ENCODE data around the gene FOXI3. TPM values are rescaled to one million over a fixed set of nuclear protein-coding genes. Genes with fewer than 3 reads are reported as not detected.

The FOXI3 gene
- not detected in 3 replicates for total RNA-seq
- long read RNA-seq: 0 reads

DNA sequence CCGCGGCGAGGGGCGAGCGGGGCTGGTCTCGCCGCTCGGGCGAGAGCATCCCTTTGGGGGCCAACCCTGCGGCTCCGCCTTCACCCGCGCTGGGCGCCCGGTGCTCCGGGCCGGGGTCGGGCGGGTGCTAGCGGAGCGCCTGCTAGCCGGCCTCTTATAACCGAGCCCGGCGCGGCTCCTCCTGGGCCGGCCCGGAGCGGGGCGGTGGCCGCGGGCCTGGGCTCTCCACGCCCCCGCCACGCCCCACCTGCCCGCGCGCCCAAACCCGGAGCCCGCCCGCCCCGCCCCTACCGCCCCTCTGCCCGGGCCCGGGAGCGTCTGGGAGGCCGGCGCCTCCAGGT, at the start of gene FOXI3:
TSS of gene FOXI3 (minus strand) at position 129 of the 341 bp plus-strand sequence. CDS start 158 bp downstream, outside the sequence.
- Mint-ChIP-seq H3K9me3 (ENCODE audit: low read depth) (no peaks in the 10 kb centered on the region), H3K4me3 (ENCODE audit: unreplicated experiment) (peak within 1 kb of the TSS; percentile 40), H3K27me3 (ENCODE audit: low read depth) (peaks cover 67% of the 10 kb centered on the region), H3K27ac (ENCODE audit: unreplicated experiment) (no peak within 1 kb of the TSS), H3K36me3 (ENCODE audit: low read depth) (no peaks in the 10 kb centered on the region), H3K4me1 (ENCODE audit: low read depth) (peaks cover 9% of the 10 kb centered on the region)
- DNase-seq (ENCODE audit: low spot score): peak; percentile 59
- TF ChIP-seq, protein P1, sequence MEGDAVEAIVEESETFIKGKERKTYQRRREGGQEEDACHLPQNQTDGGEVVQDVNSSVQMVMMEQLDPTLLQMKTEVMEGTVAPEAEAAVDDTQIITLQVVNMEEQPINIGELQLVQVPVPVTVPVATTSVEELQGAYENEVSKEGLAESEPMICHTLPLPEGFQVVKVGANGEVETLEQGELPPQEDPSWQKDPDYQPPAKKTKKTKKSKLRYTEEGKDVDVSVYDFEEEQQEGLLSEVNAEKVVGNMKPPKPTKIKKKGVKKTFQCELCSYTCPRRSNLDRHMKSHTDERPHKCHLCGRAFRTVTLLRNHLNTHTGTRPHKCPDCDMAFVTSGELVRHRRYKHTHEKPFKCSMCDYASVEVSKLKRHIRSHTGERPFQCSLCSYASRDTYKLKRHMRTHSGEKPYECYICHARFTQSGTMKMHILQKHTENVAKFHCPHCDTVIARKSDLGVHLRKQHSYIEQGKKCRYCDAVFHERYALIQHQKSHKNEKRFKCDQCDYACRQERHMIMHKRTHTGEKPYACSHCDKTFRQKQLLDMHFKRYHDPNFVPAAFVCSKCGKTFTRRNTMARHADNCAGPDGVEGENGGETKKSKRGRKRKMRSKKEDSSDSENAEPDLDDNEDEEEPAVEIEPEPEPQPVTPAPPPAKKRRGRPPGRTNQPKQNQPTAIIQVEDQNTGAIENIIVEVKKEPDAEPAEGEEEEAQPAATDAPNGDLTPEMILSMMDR (IDR thresholded peaks at IDR 0.05): no peak

DNA sequence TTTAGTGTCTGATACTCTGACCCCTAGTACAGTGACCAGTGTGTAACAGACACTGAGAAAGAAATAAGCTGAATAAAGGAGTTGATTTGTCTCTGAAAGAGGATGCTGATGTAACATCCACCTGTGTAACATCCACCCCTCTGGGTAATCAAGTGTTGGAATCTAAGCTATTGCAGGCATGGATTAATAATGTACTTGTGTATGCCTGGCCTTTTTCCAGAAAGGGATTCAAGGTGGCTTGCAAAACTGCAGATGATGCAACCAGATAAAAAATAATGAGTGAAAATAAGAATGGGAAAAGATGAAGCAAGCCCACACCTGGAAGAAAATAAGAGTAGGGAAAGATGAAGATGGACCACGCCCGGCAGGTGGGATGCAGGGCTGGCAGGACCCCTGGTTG, 48.2 kb upstream of the FOXI3 start:
- H3K27me3 Mint-ChIP-seq (ENCODE audit: low read depth): no peaks in the 10 kb centered on the region
- H3K9me3 Mint-ChIP-seq (ENCODE audit: low read depth): peaks cover 9% of the 10 kb centered on the region
- H3K36me3 Mint-ChIP-seq (ENCODE audit: low read depth): peaks cover 2% of the 10 kb centered on the region
- no peak overlapping the region for H3K4me3 Mint-ChIP-seq (ENCODE audit: unreplicated experiment)
- no peak overlapping the region for H3K27ac Mint-ChIP-seq (ENCODE audit: unreplicated experiment)
- TF ChIP-seq, protein P1 (IDR thresholded peaks at IDR 0.05): no peak
- H3K4me1 Mint-ChIP-seq (ENCODE audit: low read depth): no peaks in the 10 kb centered on the region
- DNase-seq (ENCODE audit: low spot score): no peak

DNA sequence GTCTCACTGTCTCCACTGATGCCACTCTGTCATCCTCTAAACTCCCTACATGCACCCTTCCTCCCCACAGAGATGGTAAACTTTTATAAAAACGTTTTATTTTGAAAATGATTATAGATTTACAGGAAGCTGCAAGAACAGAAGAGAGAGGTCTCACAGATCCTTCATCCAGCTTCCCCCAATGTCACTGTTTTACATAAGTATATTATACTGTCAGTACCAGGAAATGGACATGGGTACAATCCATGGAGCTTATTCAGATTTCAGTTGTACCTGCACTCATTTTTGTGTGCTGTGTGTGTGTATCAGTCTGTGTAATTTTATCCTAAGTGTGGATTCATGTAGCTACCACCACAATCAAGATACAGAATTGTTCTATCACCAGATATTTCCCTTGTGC, 46.7 kb upstream of the FOXI3 start:
- Mint-ChIP-seq H3K27ac (ENCODE audit: unreplicated experiment) (no peak overlapping the region), H3K9me3 (ENCODE audit: low read depth) (peaks cover 9% of the 10 kb centered on the region), H3K27me3 (ENCODE audit: low read depth) (peaks cover 6% of the 10 kb centered on the region), H3K36me3 (ENCODE audit: low read depth) (peaks cover 2% of the 10 kb centered on the region), H3K4me1 (ENCODE audit: low read depth) (no peaks in the 10 kb centered on the region), H3K4me3 (ENCODE audit: unreplicated experiment) (no peak overlapping the region)
- DNase-seq (ENCODE audit: low spot score): no peak
- TF ChIP-seq, protein P1 (IDR thresholded peaks at IDR 0.05): no peak

DNA sequence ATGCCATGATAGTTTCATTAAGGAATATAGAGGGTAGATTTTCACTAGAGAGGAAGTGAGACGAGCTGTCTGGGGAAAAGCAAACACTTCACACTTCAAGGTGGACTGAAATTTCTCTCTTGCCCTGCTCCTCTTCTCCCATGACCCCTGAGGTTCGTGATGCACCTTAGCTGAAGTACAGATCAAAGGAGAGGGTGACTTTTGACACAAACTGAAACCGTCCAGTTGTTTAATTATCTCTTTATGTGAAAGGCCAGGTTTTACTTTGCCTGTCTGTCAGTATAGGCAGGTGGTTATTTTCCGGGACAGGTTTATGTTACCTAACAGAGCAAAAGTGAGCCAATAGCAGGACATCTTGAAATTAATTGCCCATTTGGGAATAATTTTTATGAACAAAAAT, 41.0 kb upstream of the FOXI3 start:
- peaks cover 24% of the 10 kb centered on the region for H3K27me3 Mint-ChIP-seq (ENCODE audit: low read depth)
- H3K4me1 Mint-ChIP-seq (ENCODE audit: low read depth): no peaks in the 10 kb centered on the region
- TF ChIP-seq, protein P1 (IDR thresholded peaks at IDR 0.05): no peak
- DNase-seq (ENCODE audit: low spot score): no peak
- no peaks in the 10 kb centered on the region for H3K36me3 Mint-ChIP-seq (ENCODE audit: low read depth)
- H3K9me3 Mint-ChIP-seq (ENCODE audit: low read depth): no peaks in the 10 kb centered on the region
- H3K4me3 Mint-ChIP-seq (ENCODE audit: unreplicated experiment): no peak overlapping the region
- no peak overlapping the region for H3K27ac Mint-ChIP-seq (ENCODE audit: unreplicated experiment)

DNA sequence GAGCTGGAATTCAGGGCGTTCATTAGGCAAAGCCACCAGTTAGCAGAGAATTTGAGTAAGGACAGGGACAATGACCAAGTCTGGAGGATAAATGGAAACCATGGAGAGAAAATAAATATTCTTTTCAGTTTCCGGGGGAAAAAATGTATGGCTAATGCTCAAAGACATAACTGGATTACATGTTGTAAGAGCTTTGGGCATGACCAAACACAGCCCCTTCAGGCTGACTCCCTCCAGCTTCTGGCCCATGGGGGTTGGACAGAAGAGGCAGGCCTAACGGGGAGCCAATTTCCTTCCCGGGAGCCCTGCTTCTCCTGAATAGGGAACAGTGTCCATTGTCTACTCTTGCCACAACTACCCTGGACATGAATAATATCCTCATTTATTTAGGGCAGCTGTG, 39.5 kb upstream of the FOXI3 start:
- TF ChIP-seq, protein P1 (IDR thresholded peaks at IDR 0.05): no peak
- no peak for DNase-seq (ENCODE audit: low spot score)
- Mint-ChIP-seq H3K9me3 (ENCODE audit: low read depth) (no peaks in the 10 kb centered on the region), H3K36me3 (ENCODE audit: low read depth) (no peaks in the 10 kb centered on the region), H3K27ac (ENCODE audit: unreplicated experiment) (no peak overlapping the region), H3K4me1 (ENCODE audit: low read depth) (no peaks in the 10 kb centered on the region), H3K27me3 (ENCODE audit: low read depth) (peaks cover 24% of the 10 kb centered on the region), H3K4me3 (ENCODE audit: unreplicated experiment) (no peak overlapping the region)
